HepG2 (cell line): ENCODE results near the gene TAS1R3. TPM values are rescaled to one million over a fixed set of nuclear protein-coding genes. Genes with fewer than 3 reads are reported as not detected.
A peak's percentile ranks its signal among the peaks of the same experiment; 100 is the strongest.

Source experiments
- ARNTL ChIP-seq: sonication (generic); formaldehyde crosslinking; IDR thresholded peaks from 2 replicates; pipeline ENCODE4 v1.4.0; 2020; ENCODE audit warnings: mild to moderate bottlenecking, missing genetic modification reagents
- BHLHE40 ChIP-seq: IDR thresholded peaks from 2 replicates; pipeline ENCODE4 v1.6.1; 2011; ENCODE audit warnings: low read length, improper control_type of control experiment
- CHD2 ChIP-seq: IDR thresholded peaks from 2 replicates; pipeline ENCODE4 v1.6.1; 2011; ENCODE audit warnings: low read depth, low read length, improper control_type of control experiment
- KDM4B ChIP-seq: sonication (generic); formaldehyde crosslinking; IDR thresholded peaks from 2 replicates; pipeline ENCODE4 v1.4.0; 2020; ENCODE audit warnings: missing genetic modification reagents
- KMT2A ChIP-seq: sonication (generic); formaldehyde crosslinking; IDR thresholded peaks from 2 replicates; pipeline ENCODE4 v1.4.0; 2020; ENCODE audit warnings: missing genetic modification reagents
- PHF20 ChIP-seq: sonication (generic); formaldehyde crosslinking; IDR thresholded peaks from 2 replicates; pipeline ENCODE4 v1.5.0; 2020; ENCODE audit warnings: mild to moderate bottlenecking, missing genetic modification reagents
- TARDBP ChIP-seq: sonication (generic); formaldehyde crosslinking; IDR thresholded peaks from 2 replicates; pipeline ENCODE4 v1.8.0; 2022; ENCODE audit warnings: mild to moderate bottlenecking, missing genetic modification reagents
- ZFP36L2 ChIP-seq: sonication (generic); formaldehyde crosslinking; IDR thresholded peaks from 2 replicates; pipeline ENCODE4 v1.4.0; 2020; ENCODE audit warnings: missing genetic modification reagents
- ZFP90 ChIP-seq: sonication (generic); formaldehyde crosslinking; IDR thresholded peaks from 2 replicates; pipeline ENCODE4 v1.8.0; 2022; ENCODE audit warnings: missing genetic modification reagents, mild to moderate bottlenecking, inconsistent platforms, borderline replicate concordance
- ZNF296 ChIP-seq: sonication (generic); formaldehyde crosslinking; conservative IDR thresholded peaks from 2 replicates; pipeline ENCODE4 v1.5.0; 2020; ENCODE audit warnings: mild to moderate bottlenecking, missing genetic modification reagents
- ZNF782 ChIP-seq: sonication (generic); formaldehyde crosslinking; IDR thresholded peaks from 2 replicates; pipeline ENCODE4 v1.4.0; 2020; ENCODE audit warnings: missing genetic modification reagents, mild to moderate bottlenecking, borderline replicate concordance
- polyA plus RNA-seq, 8 experiments: library from polyadenylated mRNA; depleted of rRNA in 3 of 8; stranded (reverse) in 7 of 8; unstranded in 1 of 8; fragments of >200 nt; fragmentation: Illumina TruSeq in 4 of 8; extraction: Trizol in 4 of 8; gene quantifications; 2 replicates each; pipeline versions ENCODE4 v1.2.1 to v1.2.3, GENCODE V29; 2011 to 2016; ENCODE audit warnings: low read depth in 4 of 8, missing spikeins in 1 of 8, mixed read lengths in 1 of 8; ENCODE audit not compliant: insufficient read depth in 1 of 8
- total RNA-seq, 5 experiments: library from RNA; depleted of rRNA; stranded (reverse); fragments of >200 nt; fragmentation: Illumina TruSeq; extraction: Trizol; gene quantifications; 2 replicates each; pipeline ENCODE4 v1.2.3, GENCODE V29; 2016; ENCODE audit warnings: low read depth in 1 of 5
- TF ChIP-seq, protein P1 (sequence below): sonication (generic); formaldehyde crosslinking; IDR thresholded peaks from 2 replicates; pipeline ENCODE4 v1.4.0; 2020; ENCODE audit warnings: mild to moderate bottlenecking, missing genetic modification reagents
- TF ChIP-seq, protein P2 (sequence below): sonication (generic); formaldehyde crosslinking; IDR thresholded peaks from 2 replicates; pipeline ENCODE4 v1.8.0; 2022; ENCODE audit warnings: mild to moderate bottlenecking, missing genetic modification reagents, borderline replicate concordance
- TF ChIP-seq, protein P3 (sequence below): sonication (generic); formaldehyde crosslinking; conservative IDR thresholded peaks from 2 replicates; pipeline ENCODE4 v1.4.0; 2020; ENCODE audit warnings: missing genetic modification reagents
- TF ChIP-seq, protein P4 (sequence below): sonication (generic); formaldehyde crosslinking; IDR thresholded peaks from 2 replicates; pipeline ENCODE4 v1.4.0; 2020; ENCODE audit warnings: missing genetic modification reagents
- TF ChIP-seq, protein P5 (sequence below): sonication (generic); formaldehyde crosslinking; IDR thresholded peaks from 2 replicates; pipeline ENCODE4 v1.4.0; 2020; ENCODE audit warnings: missing genetic modification reagents

Gene TAS1R3
- total and polyA plus RNA-seq, 2 of the 13 experiments (the other 11 are each of a cell fraction or from before 2014, with no cell fraction given) = 0.13 to 0.15 TPM

DNA sequence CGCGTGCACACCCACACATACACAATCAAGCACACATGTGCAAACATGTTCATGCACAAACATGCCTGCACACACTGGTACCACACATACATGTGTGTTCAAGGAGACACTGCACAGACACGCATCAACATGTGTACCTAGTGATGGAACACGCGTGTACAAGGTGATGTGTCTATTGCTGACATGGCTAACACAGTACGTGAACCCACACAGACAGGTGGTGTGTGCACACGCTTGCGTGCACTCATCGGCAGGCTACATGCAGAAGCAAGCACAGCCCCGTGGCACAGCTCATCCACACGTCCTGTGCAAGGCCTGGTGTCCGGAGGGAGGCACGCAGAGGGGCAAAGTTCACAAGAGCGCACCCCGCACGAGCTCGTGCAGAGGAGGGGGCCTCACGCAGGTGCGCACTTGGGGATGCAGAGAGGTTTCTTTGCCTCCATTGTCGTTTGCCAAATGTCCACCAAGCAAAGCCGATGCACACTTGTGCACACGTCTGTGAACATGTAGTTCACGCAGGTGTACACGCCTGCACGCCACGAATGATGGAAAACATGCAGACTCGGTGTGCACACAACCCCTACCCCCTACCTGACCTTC, 24.3 kb upstream of the TAS1R3 start (continued):
- TF ChIP-seq, protein P1, sequence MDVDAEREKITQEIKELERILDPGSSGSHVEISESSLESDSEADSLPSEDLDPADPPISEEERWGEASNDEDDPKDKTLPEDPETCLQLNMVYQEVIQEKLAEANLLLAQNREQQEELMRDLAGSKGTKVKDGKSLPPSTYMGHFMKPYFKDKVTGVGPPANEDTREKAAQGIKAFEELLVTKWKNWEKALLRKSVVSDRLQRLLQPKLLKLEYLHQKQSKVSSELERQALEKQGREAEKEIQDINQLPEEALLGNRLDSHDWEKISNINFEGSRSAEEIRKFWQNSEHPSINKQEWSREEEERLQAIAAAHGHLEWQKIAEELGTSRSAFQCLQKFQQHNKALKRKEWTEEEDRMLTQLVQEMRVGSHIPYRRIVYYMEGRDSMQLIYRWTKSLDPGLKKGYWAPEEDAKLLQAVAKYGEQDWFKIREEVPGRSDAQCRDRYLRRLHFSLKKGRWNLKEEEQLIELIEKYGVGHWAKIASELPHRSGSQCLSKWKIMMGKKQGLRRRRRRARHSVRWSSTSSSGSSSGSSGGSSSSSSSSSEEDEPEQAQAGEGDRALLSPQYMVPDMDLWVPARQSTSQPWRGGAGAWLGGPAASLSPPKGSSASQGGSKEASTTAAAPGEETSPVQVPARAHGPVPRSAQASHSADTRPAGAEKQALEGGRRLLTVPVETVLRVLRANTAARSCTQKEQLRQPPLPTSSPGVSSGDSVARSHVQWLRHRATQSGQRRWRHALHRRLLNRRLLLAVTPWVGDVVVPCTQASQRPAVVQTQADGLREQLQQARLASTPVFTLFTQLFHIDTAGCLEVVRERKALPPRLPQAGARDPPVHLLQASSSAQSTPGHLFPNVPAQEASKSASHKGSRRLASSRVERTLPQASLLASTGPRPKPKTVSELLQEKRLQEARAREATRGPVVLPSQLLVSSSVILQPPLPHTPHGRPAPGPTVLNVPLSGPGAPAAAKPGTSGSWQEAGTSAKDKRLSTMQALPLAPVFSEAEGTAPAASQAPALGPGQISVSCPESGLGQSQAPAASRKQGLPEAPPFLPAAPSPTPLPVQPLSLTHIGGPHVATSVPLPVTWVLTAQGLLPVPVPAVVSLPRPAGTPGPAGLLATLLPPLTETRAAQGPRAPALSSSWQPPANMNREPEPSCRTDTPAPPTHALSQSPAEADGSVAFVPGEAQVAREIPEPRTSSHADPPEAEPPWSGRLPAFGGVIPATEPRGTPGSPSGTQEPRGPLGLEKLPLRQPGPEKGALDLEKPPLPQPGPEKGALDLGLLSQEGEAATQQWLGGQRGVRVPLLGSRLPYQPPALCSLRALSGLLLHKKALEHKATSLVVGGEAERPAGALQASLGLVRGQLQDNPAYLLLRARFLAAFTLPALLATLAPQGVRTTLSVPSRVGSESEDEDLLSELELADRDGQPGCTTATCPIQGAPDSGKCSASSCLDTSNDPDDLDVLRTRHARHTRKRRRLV (CRISPR knock-in tag) = no peak
- TF ChIP-seq, protein P2, sequence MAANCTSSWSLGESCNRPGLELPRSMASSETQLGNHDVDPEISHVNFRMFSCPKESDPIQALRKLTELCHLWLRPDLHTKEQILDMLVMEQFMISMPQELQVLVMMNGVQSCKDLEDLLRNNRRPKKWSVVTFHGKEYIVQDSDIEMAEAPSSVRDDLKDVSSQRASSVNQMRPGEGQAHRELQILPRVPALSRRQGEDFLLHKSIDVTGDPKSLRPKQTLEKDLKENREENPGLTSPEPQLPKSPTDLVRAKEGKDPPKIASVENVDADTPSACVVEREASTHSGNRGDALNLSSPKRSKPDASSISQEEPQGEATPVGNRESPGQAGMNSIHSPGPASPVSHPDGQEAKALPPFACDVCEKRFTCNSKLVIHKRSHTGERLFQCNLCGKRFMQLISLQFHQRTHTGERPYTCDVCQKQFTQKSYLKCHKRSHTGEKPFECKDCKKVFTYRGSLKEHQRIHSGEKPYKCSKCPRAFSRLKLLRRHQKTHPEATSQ = no peak
- TF ChIP-seq PHF20 (0 out of 2 replicates have a peak, but pooled peaks have one; percentile 30), BHLHE40 (peak; percentile 57), ARNTL (CRISPR knock-in tag) (peak; percentile 66), CHD2 (no peak), ZNF296 (CRISPR knock-in tag) (0 out of 2 replicates have a peak, but pooled peaks have one; percentile 30), ZNF782 (CRISPR knock-in tag) (no peak), ZFP36L2 (CRISPR knock-in tag) (no peak), KMT2A (CRISPR knock-in tag) (peak; percentile 48; the same call in 1 of the 2 replicates), TARDBP (CRISPR knock-in tag) (peak; percentile 76), KDM4B (no peak), ZFP90 (CRISPR knock-in tag) (no peak)
- TF ChIP-seq, protein P3, sequence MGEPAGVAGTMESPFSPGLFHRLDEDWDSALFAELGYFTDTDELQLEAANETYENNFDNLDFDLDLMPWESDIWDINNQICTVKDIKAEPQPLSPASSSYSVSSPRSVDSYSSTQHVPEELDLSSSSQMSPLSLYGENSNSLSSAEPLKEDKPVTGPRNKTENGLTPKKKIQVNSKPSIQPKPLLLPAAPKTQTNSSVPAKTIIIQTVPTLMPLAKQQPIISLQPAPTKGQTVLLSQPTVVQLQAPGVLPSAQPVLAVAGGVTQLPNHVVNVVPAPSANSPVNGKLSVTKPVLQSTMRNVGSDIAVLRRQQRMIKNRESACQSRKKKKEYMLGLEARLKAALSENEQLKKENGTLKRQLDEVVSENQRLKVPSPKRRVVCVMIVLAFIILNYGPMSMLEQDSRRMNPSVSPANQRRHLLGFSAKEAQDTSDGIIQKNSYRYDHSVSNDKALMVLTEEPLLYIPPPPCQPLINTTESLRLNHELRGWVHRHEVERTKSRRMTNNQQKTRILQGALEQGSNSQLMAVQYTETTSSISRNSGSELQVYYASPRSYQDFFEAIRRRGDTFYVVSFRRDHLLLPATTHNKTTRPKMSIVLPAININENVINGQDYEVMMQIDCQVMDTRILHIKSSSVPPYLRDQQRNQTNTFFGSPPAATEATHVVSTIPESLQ (CRISPR knock-in tag) = no peak
- TF ChIP-seq, protein P4, sequence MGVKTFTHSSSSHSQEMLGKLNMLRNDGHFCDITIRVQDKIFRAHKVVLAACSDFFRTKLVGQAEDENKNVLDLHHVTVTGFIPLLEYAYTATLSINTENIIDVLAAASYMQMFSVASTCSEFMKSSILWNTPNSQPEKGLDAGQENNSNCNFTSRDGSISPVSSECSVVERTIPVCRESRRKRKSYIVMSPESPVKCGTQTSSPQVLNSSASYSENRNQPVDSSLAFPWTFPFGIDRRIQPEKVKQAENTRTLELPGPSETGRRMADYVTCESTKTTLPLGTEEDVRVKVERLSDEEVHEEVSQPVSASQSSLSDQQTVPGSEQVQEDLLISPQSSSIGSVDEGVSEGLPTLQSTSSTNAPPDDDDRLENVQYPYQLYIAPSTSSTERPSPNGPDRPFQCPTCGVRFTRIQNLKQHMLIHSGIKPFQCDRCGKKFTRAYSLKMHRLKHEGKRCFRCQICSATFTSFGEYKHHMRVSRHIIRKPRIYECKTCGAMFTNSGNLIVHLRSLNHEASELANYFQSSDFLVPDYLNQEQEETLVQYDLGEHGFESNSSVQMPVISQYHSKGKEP = no peak
- TF ChIP-seq, protein P5, sequence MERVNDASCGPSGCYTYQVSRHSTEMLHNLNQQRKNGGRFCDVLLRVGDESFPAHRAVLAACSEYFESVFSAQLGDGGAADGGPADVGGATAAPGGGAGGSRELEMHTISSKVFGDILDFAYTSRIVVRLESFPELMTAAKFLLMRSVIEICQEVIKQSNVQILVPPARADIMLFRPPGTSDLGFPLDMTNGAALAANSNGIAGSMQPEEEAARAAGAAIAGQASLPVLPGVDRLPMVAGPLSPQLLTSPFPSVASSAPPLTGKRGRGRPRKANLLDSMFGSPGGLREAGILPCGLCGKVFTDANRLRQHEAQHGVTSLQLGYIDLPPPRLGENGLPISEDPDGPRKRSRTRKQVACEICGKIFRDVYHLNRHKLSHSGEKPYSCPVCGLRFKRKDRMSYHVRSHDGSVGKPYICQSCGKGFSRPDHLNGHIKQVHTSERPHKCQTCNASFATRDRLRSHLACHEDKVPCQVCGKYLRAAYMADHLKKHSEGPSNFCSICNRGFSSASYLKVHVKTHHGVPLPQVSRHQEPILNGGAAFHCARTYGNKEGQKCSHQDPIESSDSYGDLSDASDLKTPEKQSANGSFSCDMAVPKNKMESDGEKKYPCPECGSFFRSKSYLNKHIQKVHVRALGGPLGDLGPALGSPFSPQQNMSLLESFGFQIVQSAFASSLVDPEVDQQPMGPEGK = peak; percentile 82
